Fibroblast of peridontal ligament (primary cell): ENCODE data around the gene ATG7.
A peak's percentile ranks its signal among the peaks of the same experiment; 100 is the strongest.

Source experiments
- DNase-seq: peaks from one replicate; pipeline ENCODE4 v3.0.0-alpha.2; 2010; ENCODE audit errors: extremely low read depth

ATG7 gene

GRCh38 chr3:11290743-11291680, 18.8 kb downstream of the ATG7 start:
- peak; percentile 48 for DNase-seq

- no peak for DNase-seq
Observed at GRCh38 chr3:11291808-11292207, 19.6 kb downstream of the ATG7 start.

GRCh38 chr3:11297126-11297525, 24.9 kb downstream of the ATG7 start:
- no peak for DNase-seq

GRCh38 chr3:11300970-11301369, 28.8 kb downstream of the ATG7 start:
- peak; percentile 60 for DNase-seq

- DNase-seq, result no peak
Observed at GRCh38 chr3:11302444-11302843, 30.2 kb downstream of the ATG7 start.

- DNase-seq, result no peak
Observed at GRCh38 chr3:11304175-11304574, 32.0 kb downstream of the ATG7 start.

GRCh38 chr3:11305509-11305908, 33.3 kb downstream of the ATG7 start:
- DNase-seq, result no peak

GRCh38 chr3:11306817-11307589, 34.8 kb downstream of the ATG7 start:
- no peak for DNase-seq

GRCh38 chr3:11307830-11308432, 35.7 kb downstream of the ATG7 start:
- no peak for DNase-seq

GRCh38 chr3:11310258-11310657, 38.1 kb downstream of the ATG7 start:
- DNase-seq, result no peak

GRCh38 chr3:11312166-11312565, 40.0 kb downstream of the ATG7 start:
- DNase-seq, result no peak

- DNase-seq, result no peak
Observed at GRCh38 chr3:11317300-11317699, 45.1 kb downstream of the ATG7 start.

- no peak for DNase-seq
Observed at GRCh38 chr3:11322931-11323330, 50.7 kb downstream of the ATG7 start.

- peak; percentile 62 for DNase-seq
Observed at GRCh38 chr3:11323813-11324212, 51.6 kb downstream of the ATG7 start.

GRCh38 chr3:11327619-11328018, 55.4 kb downstream of the ATG7 start:
- no peak for DNase-seq

GRCh38 chr3:11328196-11328945, 56.2 kb downstream of the ATG7 start:
- DNase-seq, result no peak

GRCh38 chr3:11329777-11330176, 57.6 kb downstream of the ATG7 start:
- no peak for DNase-seq

GRCh38 chr3:11331101-11331500, 58.9 kb downstream of the ATG7 start:
- DNase-seq, result peak; percentile 36

GRCh38 chr3:11335056-11335608, 62.9 kb downstream of the ATG7 start:
- DNase-seq, result peak; percentile 88

GRCh38 chr3:11339541-11339940, 67.3 kb downstream of the ATG7 start:
- DNase-seq, result no peak

GRCh38 chr3:11346416-11346815, 74.2 kb downstream of the ATG7 start:
- DNase-seq, result no peak
